Liver (tissue), 9 donors: ENCODE measurements around the gene GARIN5B. TPM values are rescaled to one million over a fixed set of nuclear protein-coding genes. Genes with fewer than 3 reads are reported as not detected.

ENCODE experiments used
- DNase-seq: peaks from one replicate; pipeline ENCODE4 v3.0.0-alpha.2; 2017; ENCODE audit warnings: low spot score
- H3K27ac ChIP-seq, 2 donors: one replicate each; pipeline ENCODE4 v1.7.0; 2013; ENCODE audit warnings: inconsistent platforms in 2 of 2, low read length in 2 of 2, control low read depth in 1 of 2, low read depth in 1 of 2, mild to moderate bottlenecking in 1 of 2
- H3K27me3 ChIP-seq, 4 donors: one replicate each; pipeline versions ENCODE4 v1.6.1 to v1.7.0; 2013; ENCODE audit warnings: low read length in 3 of 4, inconsistent platforms in 1 of 4, mild to moderate bottlenecking in 1 of 4, moderate library complexity in 1 of 4; ENCODE audit not compliant: control insufficient read depth in 4 of 4, insufficient read depth in 4 of 4
- H3K36me3 ChIP-seq, 4 donors: one replicate each; pipeline versions ENCODE4 v1.6.1 to v1.7.0; 2013; ENCODE audit warnings: low read length in 3 of 4, mild to moderate bottlenecking in 3 of 4, low read depth in 1 of 4, moderate library complexity in 1 of 4; ENCODE audit not compliant: control insufficient read depth in 4 of 4, insufficient read depth in 3 of 4
- H3K4me1 ChIP-seq, 4 donors: one replicate each; pipeline versions ENCODE4 v1.6.1 to v1.7.0; 2013; ENCODE audit warnings: low read length in 3 of 4, mild to moderate bottlenecking in 3 of 4, moderate library complexity in 1 of 4; ENCODE audit not compliant: control insufficient read depth in 4 of 4, insufficient read depth in 4 of 4
- H3K4me3 ChIP-seq, 3 donors: one replicate each; pipeline versions ENCODE4 v1.6.1 to v1.7.0; 2013; ENCODE audit warnings: low read length in 3 of 3, control low read depth in 1 of 3, low read depth in 1 of 3, mild to moderate bottlenecking in 1 of 3
- H3K9ac ChIP-seq, 2 donors: one replicate each; pipeline ENCODE4 v1.7.0; 2013; ENCODE audit warnings: low read length in 2 of 2, mild to moderate bottlenecking in 2 of 2, moderate library complexity in 2 of 2, control low read depth in 1 of 2, low read depth in 1 of 2
- H3K9me3 ChIP-seq, 4 donors: one replicate each; pipeline versions ENCODE4 v1.6.1 to v1.7.0; 2013; ENCODE audit warnings: low read length in 3 of 4; ENCODE audit not compliant: control insufficient read depth in 4 of 4
- EGR1 ChIP-seq, 2 donors: IDR thresholded peaks; 2 replicates each; pipeline ENCODE4 v1.6.1; 2016 to 2018; ENCODE audit warnings: antibody characterized with exemption in 2 of 2, low read depth in 2 of 2
- FOXA1 ChIP-seq: IDR thresholded peaks from 2 replicates; pipeline ENCODE4 v1.6.1; 2016; ENCODE audit warnings: antibody characterized with exemption
- FOXA2 ChIP-seq: IDR thresholded peaks from 2 replicates; pipeline ENCODE4 v1.6.1; 2016; ENCODE audit warnings: antibody characterized with exemption
- GABPA ChIP-seq, 2 donors: IDR thresholded peaks in 1 of 2; conservative IDR thresholded peaks in 1 of 2; 2 replicates each; pipeline ENCODE4 v1.6.1; 2016; ENCODE audit warnings: antibody characterized with exemption in 2 of 2, mild to moderate bottlenecking in 1 of 2, moderate library complexity in 1 of 2
- HNF4G ChIP-seq: IDR thresholded peaks from 2 replicates; pipeline ENCODE4 v1.6.1; 2016; ENCODE audit warnings: antibody characterized with exemption
- JUND ChIP-seq, 2 donors: IDR thresholded peaks; 2 replicates each; pipeline ENCODE4 v1.6.1; 2016; ENCODE audit warnings: antibody characterized with exemption in 2 of 2
- NR2F2 ChIP-seq: IDR thresholded peaks from 2 replicates; pipeline ENCODE4 v1.6.1; 2016; ENCODE audit warnings: antibody characterized with exemption
- RAD21 ChIP-seq, 2 donors: IDR thresholded peaks; 2 replicates each; pipeline ENCODE4 v1.6.1; 2016; ENCODE audit warnings: antibody characterized with exemption in 2 of 2, mild to moderate bottlenecking in 2 of 2
- RXRA ChIP-seq, 2 donors: IDR thresholded peaks; 2 replicates each; pipeline ENCODE4 v1.6.1; 2017 to 2018; ENCODE audit warnings: antibody characterized with exemption in 2 of 2, mild to moderate bottlenecking in 1 of 2
- TAF1 ChIP-seq: conservative IDR thresholded peaks from 2 replicates; pipeline ENCODE4 v1.6.1; 2016; ENCODE audit warnings: antibody characterized with exemption, mild to moderate bottlenecking
- YY1 ChIP-seq: IDR thresholded peaks from 2 replicates; pipeline ENCODE4 v1.6.1; 2016; ENCODE audit warnings: antibody characterized with exemption, mild to moderate bottlenecking
- WGBS: extraction: QIAGEN DNeasy Blood & Tissue Kit; methylation state at CpG from one replicate; pipeline ENCODE4 v1.1.7; 2013; 5-methylcytosine and 5-hydroxymethylcytosine counted together
- polyA plus RNA-seq, 2 donors: library from polyadenylated mRNA; stranded (reverse) in 1 of 2; unstranded in 1 of 2; fragments of 200-250 nt in 1 of 2; fragments of >200 nt in 1 of 2; fragmentation: Nextera tagmentation in 1 of 2; extraction: Ambion mirVana in 1 of 2; gene quantifications; one replicate each; pipeline versions ENCODE4 v1.2.1 to v1.2.3, GENCODE V29; 2013 to 2015
- total RNA-seq, 2 donors: library from RNA; depleted of rRNA; stranded (reverse); fragments of >200 nt; gene quantifications; one replicate each; pipeline ENCODE4 v1.2.3, GENCODE V29; 2014
- TF ChIP-seq, protein P1 (sequence below): IDR thresholded peaks from 2 replicates; pipeline ENCODE4 v1.6.1; 2016; ENCODE audit warnings: antibody characterized with exemption
- TF ChIP-seq, protein P2 (sequence below): IDR thresholded peaks from 2 replicates; pipeline ENCODE4 v1.6.1; 2016; ENCODE audit warnings: antibody characterized with exemption
- TF ChIP-seq, protein P3 (sequence below): IDR thresholded peaks from 2 replicates; pipeline ENCODE4 v1.6.1; 2016; ENCODE audit warnings: antibody characterized with exemption
- TF ChIP-seq, protein P4 (sequence below): fragments of 150-350 bp; IDR thresholded peaks from 2 replicates; pipeline ENCODE4 v1.5.1; 2017; ENCODE audit warnings: improper control_type of control experiment, low read depth, low read length; ENCODE audit not compliant: missing input control
- donor health status: healthy.
- donor health status: healthy.
- donor health status: healthy.
- donor health status: healthy.
- donor health status: healthy.

Gene GARIN5B
- total and polyA plus RNA-seq, 4 donors: not detected

DNA sequence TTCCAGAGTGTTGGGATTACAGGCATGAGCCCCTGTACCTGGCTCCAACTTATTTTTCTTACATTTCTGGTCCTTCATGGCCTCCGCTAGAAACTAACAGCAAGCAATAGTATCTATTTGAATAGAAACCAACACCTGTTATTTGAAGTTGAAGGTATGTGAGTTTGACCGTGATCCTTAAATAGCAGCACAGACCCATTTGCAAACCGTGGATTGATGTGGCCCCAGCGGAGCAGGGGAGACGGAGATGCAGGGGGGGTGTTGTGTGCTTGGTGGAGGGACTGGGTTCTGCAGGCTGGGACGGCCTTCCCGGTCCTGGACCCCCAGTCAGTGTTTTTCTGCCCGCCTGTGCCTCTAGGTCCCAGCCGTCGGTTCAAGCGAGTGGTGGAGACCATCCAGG is 54.8 kb downstream of the GARIN5B start:
- H3K9me3 ChIP-seq: no peaks in the 10 kb centered on the region
- H3K36me3 ChIP-seq: no peaks in the 10 kb centered on the region
- no peak for TF ChIP-seq EGR1 (IDR thresholded peaks at IDR 0.05; ENCODE audit: low read depth in 2 of 2)
- H3K4me1 ChIP-seq: no peaks in the 10 kb centered on the region
- no peak overlapping the region for H3K9ac ChIP-seq
- no peak overlapping the region for H3K4me3 ChIP-seq
- no peak overlapping the region for H3K27ac ChIP-seq
- peaks cover 0 to 4% (median 0%) of the 10 kb centered on the region in 4 donors for H3K27me3 ChIP-seq
- no peak for DNase-seq
- WGBS: 92% methylated on average over 11 of the region's 11 CpGs

DNA sequence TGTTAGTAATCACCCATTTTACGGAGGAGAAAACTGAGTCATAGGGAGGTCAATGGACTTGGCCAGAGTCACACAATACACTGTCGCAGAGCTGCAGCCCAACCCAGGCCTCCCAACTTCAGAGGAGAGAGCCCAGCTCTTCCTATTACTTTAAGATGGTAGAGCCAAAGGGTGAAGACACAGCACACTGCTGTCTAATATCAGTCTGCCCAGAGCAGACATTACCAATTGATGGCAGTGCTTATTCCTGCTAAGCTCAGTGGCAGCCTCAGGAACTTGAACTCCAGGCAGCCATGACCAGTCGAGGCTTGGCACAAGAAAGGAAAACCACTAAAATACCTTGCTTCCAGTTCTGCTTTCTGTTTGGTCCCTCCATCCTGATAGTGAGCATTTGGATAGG is 56.3 kb downstream of the GARIN5B start:
- Histone ChIP-seq H3K4me1 (peaks cover 0 to 3% (median under 1%) of the 10 kb centered on the region in 4 donors), H3K9ac (no peak overlapping the region), H3K27me3 (peaks cover 0 to 4% (median 0%) of the 10 kb centered on the region in 4 donors), H3K4me3 (no peak overlapping the region), H3K27ac (no peak overlapping the region), H3K9me3 (no peaks in the 10 kb centered on the region), H3K36me3 (no peaks in the 10 kb centered on the region)
- no peak for DNase-seq
- TF ChIP-seq, protein P1, sequence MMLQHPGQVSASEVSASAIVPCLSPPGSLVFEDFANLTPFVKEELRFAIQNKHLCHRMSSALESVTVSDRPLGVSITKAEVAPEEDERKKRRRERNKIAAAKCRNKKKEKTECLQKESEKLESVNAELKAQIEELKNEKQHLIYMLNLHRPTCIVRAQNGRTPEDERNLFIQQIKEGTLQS: no peak
- WGBS: 66% methylated on average over 3 of the region's 3 CpGs

DNA sequence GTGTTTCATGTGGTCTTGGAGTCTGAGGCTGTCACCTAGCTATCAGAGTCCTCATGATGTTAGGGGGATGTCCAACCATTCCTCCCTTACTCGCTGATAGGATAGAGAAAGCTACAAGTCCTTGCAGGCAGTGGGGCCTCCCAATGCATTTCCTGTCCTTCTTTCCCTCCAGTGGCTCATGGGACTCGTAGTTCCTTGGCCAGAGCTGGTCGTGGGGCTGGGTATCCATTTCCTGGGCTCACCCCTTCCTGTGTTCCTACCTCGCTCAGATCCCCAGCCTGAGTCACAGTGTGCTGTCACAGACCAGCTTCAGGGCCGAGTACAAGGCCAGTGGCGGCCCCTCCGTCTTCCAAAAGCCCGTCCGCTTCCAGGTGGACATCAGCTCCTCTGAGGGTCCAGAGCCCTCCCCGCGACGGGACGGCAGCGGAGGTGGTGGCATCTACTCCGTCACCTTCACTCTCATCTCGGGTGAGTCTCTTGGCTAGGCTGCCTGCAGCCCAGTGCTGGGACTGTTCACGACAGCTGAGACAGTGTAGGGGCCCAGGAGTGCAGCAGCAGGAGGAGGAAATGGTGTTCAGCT is 57.0 kb downstream of the GARIN5B start:
- H3K27me3 ChIP-seq: no peaks in the 10 kb centered on the region
- H3K9me3 ChIP-seq: no peaks in the 10 kb centered on the region
- H3K4me3 ChIP-seq: no peak overlapping the region
- no peak overlapping the region for H3K9ac ChIP-seq
- TF ChIP-seq, protein P1: no peak
- no peak for TF ChIP-seq YY1
- no peak for TF ChIP-seq JUND (IDR thresholded peaks at IDR 0.05)
- no peak for TF ChIP-seq EGR1 (IDR thresholded peaks at IDR 0.05; ENCODE audit: low read depth in 2 of 2)
- TF ChIP-seq FOXA2: no peak
- TF ChIP-seq RXRA (IDR thresholded peaks at IDR 0.05): no peak
- TF ChIP-seq TAF1: no peak
- TF ChIP-seq NR2F2: no peak
- no peak for DNase-seq
- peaks cover 0 to 7% (median 3%) of the 10 kb centered on the region in 4 donors for H3K4me1 ChIP-seq
- 87% methylated on average over 17 of the region's 17 CpGs for WGBS
- no peaks in the 10 kb centered on the region for H3K36me3 ChIP-seq
- H3K27ac ChIP-seq: no peak overlapping the region

DNA sequence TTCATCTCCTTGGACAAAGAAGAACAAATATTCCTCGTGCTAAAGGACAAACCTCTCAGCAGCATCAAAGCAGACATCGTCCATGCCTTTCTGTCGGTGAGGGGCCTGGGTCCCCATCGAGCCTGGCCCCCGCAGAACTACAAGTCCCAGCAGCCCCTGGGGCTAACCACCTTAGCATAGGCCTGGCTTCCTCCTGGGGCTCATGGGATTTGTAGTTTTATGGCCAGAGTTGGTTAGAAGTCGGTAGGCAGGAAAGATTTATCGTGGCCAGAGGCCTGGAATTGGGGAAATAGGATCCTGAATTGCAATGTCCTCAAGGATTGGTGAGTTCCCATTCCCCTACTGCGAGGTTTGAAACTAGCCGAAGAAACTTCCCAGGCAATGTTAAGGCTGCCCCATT is 57.6 kb downstream of the GARIN5B start:
- no peak overlapping the region for H3K9ac ChIP-seq
- H3K4me3 ChIP-seq: no peak overlapping the region
- H3K9me3 ChIP-seq: no peaks in the 10 kb centered on the region
- peaks cover 0 to 7% (median 3%) of the 10 kb centered on the region in 4 donors for H3K4me1 ChIP-seq
- H3K27me3 ChIP-seq: no peaks in the 10 kb centered on the region
- no peak overlapping the region for H3K27ac ChIP-seq
- no peaks in the 10 kb centered on the region for H3K36me3 ChIP-seq
- 73% methylated on average over 9 of the region's 9 CpGs for WGBS
- peak; percentile 63 for DNase-seq
- TF ChIP-seq RXRA (IDR thresholded peaks at IDR 0.05): no peak
- TF ChIP-seq, protein P1: no peak
- no peak for TF ChIP-seq NR2F2
- no peak for TF ChIP-seq FOXA2
- TF ChIP-seq YY1: no peak
- TF ChIP-seq GABPA (IDR thresholded peaks at IDR 0.05 in 1 of 2, conservative IDR thresholded peaks at IDR 0.05 in 1 of 2): no peak
- TF ChIP-seq EGR1 (IDR thresholded peaks at IDR 0.05; ENCODE audit: low read depth in 2 of 2): no peak
- TF ChIP-seq, protein P2, sequence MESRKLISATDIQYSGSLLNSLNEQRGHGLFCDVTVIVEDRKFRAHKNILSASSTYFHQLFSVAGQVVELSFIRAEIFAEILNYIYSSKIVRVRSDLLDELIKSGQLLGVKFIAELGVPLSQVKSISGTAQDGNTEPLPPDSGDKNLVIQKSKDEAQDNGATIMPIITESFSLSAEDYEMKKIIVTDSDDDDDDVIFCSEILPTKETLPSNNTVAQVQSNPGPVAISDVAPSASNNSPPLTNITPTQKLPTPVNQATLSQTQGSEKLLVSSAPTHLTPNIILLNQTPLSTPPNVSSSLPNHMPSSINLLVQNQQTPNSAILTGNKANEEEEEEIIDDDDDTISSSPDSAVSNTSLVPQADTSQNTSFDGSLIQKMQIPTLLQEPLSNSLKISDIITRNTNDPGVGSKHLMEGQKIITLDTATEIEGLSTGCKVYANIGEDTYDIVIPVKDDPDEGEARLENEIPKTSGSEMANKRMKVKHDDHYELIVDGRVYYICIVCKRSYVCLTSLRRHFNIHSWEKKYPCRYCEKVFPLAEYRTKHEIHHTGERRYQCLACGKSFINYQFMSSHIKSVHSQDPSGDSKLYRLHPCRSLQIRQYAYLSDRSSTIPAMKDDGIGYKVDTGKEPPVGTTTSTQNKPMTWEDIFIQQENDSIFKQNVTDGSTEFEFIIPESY: no peak
- TF ChIP-seq, protein P3, sequence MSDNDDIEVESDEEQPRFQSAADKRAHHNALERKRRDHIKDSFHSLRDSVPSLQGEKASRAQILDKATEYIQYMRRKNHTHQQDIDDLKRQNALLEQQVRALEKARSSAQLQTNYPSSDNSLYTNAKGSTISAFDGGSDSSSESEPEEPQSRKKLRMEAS: no peak
- TF ChIP-seq, protein P4, sequence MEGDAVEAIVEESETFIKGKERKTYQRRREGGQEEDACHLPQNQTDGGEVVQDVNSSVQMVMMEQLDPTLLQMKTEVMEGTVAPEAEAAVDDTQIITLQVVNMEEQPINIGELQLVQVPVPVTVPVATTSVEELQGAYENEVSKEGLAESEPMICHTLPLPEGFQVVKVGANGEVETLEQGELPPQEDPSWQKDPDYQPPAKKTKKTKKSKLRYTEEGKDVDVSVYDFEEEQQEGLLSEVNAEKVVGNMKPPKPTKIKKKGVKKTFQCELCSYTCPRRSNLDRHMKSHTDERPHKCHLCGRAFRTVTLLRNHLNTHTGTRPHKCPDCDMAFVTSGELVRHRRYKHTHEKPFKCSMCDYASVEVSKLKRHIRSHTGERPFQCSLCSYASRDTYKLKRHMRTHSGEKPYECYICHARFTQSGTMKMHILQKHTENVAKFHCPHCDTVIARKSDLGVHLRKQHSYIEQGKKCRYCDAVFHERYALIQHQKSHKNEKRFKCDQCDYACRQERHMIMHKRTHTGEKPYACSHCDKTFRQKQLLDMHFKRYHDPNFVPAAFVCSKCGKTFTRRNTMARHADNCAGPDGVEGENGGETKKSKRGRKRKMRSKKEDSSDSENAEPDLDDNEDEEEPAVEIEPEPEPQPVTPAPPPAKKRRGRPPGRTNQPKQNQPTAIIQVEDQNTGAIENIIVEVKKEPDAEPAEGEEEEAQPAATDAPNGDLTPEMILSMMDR: no peak
- TF ChIP-seq HNF4G: no peak
- TF ChIP-seq RAD21 (IDR thresholded peaks at IDR 0.05): no peak
- no peak for TF ChIP-seq FOXA1
